Measurements from ENCODE around the gene ZNF132.

DNA sequence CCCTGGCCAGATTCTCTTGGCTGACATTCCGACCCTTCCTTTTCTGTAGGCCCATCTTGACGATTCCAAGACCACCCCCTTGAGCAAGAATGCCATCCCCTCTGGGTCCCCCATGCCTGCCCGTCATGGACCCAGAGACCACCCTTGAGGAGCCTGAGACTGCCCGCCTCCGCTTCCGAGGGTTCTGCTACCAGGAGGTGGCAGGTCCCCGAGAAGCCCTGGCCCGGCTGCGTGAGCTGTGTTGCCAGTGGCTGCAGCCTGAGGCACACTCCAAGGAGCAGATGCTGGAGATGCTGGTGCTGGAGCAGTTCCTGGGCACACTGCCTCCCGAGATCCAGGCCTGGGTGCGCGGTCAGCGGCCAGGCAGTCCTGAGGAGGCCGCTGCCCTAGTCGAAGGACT lies 37.2 kb upstream of the ZNF132 start:
- TF ChIP-seq ZNF274 (IDR thresholded peaks at IDR 0.05; ENCODE audit: low read depth, low read length) (no peak), YY1 (IDR thresholded peaks at IDR 0.05; ENCODE audit: insufficient read depth, insufficient read length) (no peak)
